SH-SY5Y (cell line): ENCODE results near the gene LGI2.

Source experiments
- GATA2 ChIP-seq: IDR thresholded peaks from 2 replicates; pipeline ENCODE4 v1.6.1; 2011; ENCODE audit warnings: mild to moderate bottlenecking, low read depth, low read length
- GATA3 ChIP-seq: IDR thresholded peaks from 2 replicates; pipeline ENCODE4 v1.6.1; 2011; ENCODE audit warnings: low read depth, mild to moderate bottlenecking, low read length, moderate library complexity

DNA sequence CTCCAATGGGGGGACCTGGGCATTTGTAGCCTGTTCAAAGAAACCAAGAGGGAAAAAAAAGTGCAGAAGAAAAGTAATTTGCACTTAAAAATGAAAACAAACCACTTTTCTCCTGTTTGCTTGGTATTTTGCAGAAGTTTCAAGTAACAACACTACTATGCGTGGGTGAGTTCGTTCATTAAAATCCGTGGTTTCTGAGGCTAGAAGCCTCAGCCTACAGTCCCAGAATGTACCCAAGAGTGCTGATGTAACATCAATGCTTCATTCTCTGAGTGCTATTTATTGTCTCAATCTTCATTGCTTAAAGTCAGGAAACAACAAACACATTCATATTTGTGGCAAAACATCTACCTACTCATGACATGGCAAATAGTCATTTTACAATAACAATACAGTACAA is 29.2 kb downstream of the LGI2 start:
- TF ChIP-seq GATA2 (no peak), GATA3 (no peak)
